Vagina (tissue), 2 donors: ENCODE data around the gene FBXO2.

Experiments used
- CTCF ChIP-seq, 3 experiments: fragments of 450-650 bp in 2 of 3; fragments of 200-600 bp in 1 of 3; sonication (generic) in 1 of 3; IDR thresholded peaks; one replicate each; pipeline ENCODE4 v1.5.1; 2017 to 2019; ENCODE audit warnings: antibody characterized with exemption in 3 of 3, mild to moderate bottlenecking in 2 of 3, moderate library complexity in 2 of 3
- POLR2A ChIP-seq, 2 donors: fragments of 450-650 bp; IDR thresholded peaks; one replicate each; pipeline ENCODE4 v1.6.1; 2017; ENCODE audit warnings: antibody characterized with exemption in 2 of 2, mild to moderate bottlenecking in 2 of 2, moderate library complexity in 2 of 2
- POLR2AphosphoS5 ChIP-seq, 2 donors: sonication (generic); formaldehyde crosslinking; IDR thresholded peaks; one replicate each; pipeline ENCODE4 v1.9.0; 2017; ENCODE audit warnings: antibody characterized with exemption in 2 of 2, mild to moderate bottlenecking in 2 of 2, low read depth in 1 of 2; ENCODE audit not compliant: insufficient read depth in 1 of 2

- no peak for TF ChIP-seq CTCF (IDR thresholded peaks at IDR 0.05)
- no peak for TF ChIP-seq POLR2A (IDR thresholded peaks at IDR 0.05)
- TF ChIP-seq POLR2AphosphoS5 (IDR thresholded peaks at IDR 0.05; ENCODE audit: insufficient read depth in 1 of 2, low read depth in 1 of 2) = no peak
Observed at GRCh38 chr1:11640944-11641343, 13.3 kb downstream of the FBXO2 start.
